OCI-M1 (cell line): ENCODE measurements around the gene BMX.

Experiments used
- DNase-seq: peaks from one replicate; lab custom pipeline; 2025; lab: John Stamatoyannopoulos, UW

BMX gene

DNA sequence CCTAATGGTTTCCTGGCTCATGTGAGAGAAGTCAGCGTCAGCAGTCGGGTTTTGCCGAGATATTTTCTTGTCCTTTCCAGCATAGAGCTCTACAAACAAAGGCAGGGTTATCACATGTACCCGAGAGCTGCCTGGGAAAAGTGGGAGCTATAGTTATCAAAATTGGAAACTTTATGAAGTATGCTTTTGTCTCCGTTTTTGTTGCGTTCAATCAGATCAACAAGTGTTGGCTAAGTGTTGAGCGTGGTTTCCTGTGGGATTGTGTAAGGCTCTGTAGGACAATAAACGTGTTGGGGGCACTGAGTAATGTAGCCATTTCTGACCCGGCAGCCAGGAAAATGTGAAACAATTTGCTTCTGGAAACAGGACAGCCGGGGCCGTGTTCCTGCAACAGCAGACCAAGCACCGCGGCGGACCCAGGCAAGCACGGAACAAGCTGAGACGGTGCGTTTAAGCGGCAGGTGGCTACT lies at the start of gene BMX:
TSS of gene BMX (plus strand) at position 311 of the 470 bp plus-strand sequence. CDS start 7,547 bp downstream, outside the sequence.
- DNase-seq, result no peak

DNA sequence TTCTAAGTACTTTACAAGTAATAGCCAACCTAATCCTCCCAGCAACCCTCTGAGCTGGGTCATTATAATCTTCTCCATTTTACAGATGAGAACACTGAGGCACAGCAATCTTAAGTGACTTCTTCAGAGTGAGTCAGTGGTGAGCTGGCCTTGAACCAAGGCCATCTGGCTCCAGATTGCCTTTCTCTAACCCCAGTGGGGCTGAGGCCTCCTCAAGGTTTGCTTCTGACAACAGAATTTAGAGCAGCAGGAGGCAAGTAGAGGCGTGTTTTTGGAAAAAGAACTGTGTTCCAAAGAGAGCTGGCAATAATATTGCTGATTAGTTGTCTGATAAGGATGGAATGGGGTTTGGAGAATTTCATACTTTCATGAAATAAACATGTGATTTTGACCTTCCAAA lies 48.7 kb upstream of the BMX start:
- DNase-seq, result no peak

DNA sequence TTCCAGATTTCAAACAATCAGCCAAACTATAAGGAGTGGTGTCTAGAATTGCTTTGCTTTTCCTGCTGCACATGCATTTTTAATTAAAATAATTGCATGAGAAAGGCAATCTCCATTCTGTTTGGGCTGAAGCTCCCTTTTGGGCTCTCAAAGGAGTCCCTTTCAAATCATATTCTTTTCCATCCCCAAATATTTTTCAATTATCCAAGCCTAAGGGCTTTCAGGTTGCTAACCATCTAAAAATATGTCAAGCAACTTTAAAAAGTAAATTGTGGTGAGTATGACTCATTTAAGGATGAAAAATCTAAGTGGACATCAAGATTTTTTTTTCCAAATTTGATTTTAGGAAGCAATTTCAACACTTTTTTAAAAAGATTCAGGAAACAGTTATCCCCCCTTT lies 35.9 kb upstream of the BMX start:
- DNase-seq, result no peak

DNA sequence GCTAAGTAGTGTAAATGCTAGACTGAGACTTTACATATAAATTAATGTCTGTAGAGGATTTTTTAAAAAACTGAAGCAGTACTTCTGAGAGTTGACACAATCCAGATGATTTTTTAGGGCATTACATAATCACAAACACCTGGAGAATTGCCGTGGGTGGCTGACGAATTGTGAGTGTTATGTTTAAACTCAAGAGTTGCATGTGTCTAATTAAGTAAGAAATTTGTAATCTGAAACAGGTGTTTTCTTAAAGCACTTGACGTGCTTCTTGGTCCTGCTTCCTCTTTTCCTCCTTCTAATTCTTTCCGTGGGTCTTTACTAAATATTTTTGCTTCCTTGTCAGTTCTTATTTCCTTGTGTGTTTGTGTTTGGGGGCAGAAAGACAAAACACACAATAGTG lies 35.3 kb upstream of the BMX start:
- no peak for DNase-seq

DNA sequence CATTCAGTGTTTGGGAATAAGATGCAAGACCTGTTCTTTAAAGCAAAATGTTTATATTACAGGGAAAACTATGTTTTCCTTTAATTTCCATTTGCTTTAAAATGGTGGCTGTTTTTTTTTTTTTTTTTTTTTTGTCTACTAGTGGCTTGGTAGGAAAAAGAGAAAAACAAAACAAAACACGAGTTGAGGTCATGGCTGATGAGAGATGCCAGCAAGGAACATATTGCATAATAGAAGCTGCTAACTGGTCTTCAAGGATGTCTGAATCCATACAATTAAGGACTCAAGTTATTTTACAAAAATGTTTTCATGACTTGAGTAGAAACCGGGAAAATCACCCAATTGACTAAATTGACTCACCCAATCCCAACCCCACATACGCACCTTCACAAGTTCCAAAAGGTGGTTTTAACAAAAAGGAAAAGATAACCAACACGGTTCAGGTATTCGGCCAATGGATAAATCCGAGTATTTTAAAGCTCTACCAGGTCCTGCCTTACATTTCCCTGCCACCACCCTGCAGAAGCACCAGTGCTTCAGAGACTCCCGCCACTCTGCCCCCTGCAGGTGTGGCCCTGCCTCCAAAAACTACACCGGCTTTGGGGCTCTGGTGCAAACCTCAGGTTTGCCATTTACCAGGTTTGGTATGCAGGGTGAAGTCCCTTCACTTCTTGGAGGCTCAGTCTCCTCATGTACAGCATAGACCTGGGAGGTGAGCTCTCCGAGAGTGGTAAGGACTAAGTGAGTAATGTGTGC lies 34.5 kb upstream of the BMX start:
- DNase-seq, result no peak

DNA sequence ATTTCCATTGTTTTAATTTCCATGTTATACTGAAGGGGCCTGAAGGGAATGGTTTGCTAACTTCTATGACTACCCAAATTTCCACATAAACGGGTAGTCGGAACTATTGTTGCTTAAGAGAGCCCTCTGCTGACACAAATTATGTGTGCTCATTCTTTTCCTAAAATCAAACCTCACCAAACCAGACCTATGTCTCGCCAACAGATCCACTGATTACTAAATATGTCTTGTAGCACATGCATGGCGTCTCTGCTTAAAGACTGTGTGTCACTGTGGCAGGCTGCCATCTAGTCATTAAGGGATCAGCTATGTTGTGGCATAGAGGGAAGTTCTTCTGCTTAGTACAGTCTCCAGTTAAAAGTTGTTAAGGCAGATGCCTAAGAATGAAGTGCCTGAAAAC lies 32.6 kb upstream of the BMX start:
- peak; percentile 66 for DNase-seq

DNA sequence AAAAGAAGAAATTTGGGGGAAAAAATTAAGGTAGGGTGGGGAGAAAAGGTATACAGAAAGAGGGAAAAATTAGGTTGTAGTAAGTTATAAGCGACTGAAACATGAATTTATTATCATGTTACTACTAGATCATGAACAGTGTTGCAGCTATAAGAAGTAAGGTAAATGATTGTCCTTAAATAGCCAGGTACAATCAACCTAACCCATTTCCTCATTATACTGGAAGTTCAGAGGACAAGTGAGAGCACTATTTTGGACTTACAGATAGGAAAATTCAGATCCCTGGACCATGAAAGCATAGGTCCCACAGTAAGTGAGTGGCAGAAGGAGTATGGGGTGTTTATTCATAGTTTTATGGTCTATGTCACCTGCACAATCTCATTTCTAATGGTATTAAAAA lies 31.0 kb upstream of the BMX start:
- DNase-seq, result no peak

DNA sequence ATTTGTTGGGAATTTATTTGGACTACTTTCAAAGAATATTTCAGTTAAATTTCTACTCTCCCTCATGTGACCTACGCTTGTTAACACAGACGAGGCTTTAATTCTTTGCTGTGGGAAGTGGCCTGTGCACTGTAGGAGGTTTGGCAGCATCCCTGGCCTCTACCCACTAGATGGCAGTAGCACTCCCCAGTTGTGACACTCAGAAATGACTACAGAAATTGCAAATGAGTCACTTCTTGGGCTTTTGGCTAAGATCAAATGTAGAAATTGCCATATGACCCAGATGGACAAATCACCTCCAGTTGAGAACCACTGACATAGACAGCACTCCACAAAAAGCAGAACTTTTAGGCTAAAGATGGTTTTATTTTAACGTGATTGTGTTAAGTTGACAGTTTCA lies 29.6 kb upstream of the BMX start:
- DNase-seq, result peak; percentile 84

DNA sequence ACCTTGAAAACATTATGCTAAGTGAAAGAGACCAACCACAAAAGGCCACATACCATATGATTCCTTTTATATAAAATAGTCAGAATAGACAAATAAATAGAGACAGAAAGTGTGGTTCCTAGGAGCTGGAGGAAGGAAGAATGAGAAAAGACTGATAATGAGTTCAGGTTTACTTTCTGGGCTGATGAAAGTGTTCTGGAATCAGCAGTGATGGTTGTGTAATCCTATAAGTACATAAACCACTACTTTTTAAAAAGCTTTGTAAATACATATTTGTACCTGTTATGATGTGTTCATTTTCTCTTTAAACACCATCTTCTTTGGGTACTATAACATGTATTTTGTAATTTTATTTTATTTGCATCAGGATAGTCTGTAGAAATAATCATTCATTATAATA lies 28.1 kb upstream of the BMX start:
- peak; percentile 1 for DNase-seq

DNA sequence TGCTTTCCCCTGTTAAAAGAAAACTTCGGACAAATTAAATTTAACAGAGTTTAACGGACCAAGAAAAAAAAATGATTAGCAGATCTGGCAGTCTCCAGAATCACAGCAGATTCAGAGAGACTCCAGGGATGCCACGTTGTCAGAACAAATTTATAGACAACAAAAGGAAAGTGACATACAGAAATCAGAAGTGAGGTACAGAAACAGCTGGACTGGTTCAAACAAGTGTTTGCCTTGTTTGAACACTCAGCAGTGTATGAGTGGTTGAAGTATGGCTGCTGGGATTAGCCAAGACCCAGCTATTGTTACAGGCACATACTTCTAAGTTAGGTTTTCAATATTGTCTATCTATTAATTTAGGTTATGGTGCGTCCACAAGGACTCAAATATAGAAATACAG lies 26.6 kb upstream of the BMX start:
- no peak for DNase-seq

DNA sequence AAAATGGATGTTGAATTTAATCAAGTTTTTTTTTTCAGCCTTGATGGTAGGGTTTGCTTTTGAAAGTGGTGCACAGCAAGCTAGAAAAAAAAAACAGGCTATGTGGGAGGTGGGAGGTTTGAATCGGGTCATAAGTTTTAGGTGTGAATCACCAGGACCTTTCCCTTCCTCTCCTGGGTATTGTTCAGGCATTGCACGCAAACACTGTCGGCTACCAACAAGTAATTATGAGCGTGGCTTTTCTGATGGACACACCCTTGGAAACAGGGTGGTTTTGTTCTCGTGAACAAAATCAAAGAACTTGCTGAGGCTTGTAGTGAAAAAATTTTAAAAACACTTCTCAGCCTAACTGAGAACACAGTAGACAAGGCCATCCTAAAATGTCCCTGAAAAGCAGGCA lies 25.6 kb upstream of the BMX start:
- DNase-seq, result no peak

DNA sequence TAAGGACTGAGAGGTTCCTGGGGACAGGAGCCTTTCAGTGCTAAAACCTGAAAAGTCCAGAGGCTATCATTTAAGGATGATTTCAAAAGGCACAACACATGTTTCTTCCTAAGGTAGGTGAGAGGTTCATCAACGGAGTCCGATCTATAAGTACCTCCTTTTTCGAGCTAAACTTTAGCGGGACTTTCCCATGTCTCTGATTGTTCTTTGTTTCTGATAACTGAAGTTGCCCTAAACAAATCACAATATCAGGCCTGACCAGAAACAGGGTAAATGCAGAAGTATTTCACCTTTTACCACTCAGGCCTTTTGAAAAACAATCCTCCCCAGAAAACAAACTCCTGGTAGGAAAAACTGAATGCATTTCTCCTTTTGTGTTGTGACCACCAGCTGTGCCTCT lies 25.1 kb upstream of the BMX start:
- DNase-seq, result no peak

DNA sequence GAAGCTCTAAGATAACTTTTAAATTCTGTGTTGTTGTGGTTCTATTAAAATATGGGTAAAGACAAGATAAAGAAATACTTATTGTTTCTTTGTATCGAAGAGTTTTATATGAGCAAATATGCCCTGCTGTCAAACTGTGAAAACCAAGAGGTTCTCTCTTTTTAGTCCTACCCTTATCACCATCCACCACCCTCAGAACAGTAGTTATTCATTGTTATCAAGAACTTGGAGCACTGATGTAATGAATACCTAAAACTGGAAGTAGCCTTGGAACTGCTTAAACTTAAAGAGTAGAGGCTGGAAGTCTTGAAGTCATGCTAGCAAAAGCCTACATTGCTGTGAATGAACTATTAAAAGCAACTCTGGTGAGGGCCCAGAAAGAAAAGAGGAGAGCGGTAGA lies 16.7 kb upstream of the BMX start:
- peak; percentile 59 for DNase-seq

DNA sequence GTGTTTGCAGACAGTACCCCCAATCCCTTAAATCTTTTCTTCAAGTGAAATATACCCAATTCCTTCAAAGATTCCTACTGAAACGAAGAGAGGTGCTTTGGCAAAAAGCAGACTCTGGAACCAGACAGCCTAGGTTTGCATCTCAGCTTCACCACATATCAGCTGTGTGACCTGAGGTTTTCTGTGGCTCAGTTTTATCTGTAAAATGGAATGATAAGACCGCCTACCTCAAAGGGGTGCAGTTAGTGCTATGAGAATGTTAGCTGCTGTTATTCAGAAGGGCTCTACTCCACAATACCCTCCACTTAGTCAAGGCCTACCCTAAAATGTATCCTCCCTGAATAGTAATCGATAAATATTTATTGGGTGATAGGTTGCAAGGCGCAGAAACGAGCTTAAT lies 8.1 kb upstream of the BMX start:
- peak; percentile 34 for DNase-seq

DNA sequence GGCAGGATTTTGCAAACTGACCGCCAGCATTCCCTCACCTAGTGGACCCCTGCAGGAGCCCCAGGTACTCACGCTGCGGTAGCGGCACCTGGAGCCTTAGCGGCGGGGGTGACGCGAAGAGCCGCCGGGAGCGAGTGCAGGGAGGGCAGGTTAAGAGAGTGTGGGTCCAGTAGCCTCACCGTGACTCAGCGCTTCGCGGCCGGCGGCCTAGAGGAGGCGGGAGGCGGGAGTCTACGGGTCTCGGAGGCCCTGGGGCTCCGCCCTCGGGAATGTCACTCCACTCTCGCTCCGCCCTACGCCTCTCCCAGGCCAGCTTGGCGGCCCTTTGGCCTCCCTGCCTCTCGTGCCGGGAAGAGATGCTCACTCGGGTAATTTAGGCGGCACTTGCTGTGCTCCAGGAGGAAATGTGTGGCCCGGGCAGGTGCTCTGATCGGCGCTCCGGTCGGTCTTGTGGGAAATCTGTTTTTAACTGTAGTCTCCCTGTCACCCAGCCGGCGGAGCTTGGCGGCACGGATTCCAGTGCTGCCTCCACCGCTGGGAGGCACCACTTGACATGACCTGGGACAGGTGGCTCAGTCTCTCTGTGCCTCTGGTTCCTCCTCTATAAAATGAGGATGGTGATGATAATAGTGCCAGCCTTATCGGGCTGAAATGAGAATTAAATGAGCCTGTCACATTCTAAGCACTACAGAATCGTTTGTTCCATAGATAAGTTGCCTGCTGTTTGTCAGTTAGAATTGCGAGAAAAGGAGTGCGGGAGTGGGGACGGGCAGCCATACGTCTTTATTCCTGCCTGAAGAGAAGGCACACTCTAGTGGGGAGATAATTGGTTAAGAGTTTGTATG lies 7.3 kb upstream of the BMX start, which contains the start of gene PIR:
TSS of gene PIR (minus strand) at position 216 of the 845 bp plus-strand sequence. CDS start 2,076 bp downstream, outside the sequence.
- peak; percentile 92 for DNase-seq

DNA sequence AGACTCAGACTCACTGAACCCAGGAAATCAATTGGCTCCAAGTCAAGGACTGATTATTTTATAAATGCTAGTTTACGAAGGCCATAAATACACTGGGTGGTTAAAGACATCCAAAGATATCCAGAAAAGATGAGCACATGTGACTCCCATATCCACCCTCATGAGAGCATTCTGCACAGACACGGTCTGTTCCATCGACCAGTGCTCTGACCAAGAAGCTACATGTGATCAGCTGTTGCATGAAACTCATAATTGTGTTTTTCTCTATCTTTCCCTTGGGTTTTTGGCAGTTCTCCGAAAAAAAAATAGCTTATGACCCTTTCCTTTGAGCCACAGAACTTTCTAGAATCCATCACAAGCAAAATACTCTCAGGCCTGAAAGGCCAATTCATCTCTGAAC lies 4.8 kb upstream of the BMX start:
- no peak for DNase-seq

DNA sequence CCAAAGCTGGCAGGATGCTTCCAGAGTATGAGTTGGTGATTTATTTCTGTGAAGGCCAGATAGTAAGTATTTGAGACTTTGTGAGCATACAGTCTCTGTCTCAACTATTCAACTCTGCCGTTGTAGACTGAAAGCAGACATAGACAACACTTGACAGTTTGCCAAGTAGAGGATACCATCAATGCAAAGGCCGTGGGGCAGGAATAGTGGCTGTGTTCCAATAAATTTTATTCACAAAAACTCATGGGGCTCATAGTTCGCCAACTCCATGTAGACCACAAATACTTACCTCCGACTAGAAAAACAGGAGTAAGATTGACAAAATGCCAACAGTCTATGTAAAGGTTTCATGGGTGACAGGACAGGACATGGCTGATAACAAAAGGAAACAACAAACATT lies 3.8 kb upstream of the BMX start:
- DNase-seq, result no peak

DNA sequence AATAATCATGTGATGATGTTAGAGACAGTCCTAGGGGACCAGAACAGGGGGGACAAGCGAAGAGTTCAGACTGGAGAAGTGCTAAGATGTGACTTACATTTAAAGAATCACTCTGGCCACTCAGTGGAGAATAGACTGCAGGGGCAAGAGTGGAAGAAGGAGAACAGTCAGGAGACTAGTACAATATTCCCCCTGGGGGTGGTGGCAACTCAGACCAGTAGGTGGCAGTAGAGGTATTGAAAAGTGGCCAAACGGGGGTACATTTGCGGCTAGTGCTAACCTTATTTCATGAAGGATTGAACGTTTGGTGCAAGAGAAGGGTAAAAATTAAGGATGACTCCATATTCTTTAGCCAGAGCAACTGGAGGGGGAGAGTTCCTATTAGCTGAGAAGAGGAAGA lies 2.7 kb upstream of the BMX start:
- peak; percentile 85 for DNase-seq

DNA sequence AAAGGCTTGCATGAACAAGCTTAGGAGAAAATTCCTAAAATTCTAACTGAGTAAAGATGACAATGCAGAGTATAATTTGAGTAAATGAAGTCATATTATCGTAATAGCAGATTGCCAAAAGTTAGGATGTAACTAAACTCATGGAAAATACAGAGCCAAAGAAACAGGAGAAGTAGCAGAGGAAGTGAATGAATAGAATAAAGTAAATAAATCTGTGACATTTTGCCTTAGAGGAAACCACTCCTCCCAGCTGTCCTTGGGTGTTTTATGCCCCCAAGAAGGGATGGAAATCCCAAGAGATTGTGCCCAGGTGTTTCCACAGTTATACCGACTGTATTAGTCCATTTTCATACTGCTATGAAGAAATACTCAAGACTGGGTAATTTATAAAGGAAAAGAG lies 1.9 kb upstream of the BMX start:
- no peak for DNase-seq

DNA sequence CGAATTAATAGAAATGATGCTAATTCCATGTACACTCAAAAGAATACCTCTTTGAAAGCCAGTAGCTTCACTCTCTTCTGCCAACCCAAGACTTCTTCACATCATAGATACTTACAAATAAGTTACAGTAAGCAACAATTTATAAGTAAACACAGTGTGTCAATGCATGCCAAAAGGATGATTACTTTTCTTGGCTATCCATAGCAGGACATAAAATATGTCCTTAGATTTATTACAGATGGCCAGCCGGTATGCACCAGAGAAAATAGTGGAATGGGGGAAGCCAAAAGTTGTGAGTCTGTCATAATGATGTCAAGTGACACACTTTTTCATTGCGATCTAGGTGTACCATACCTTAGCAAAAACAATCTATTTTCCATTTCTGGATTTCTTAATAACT lies 631 bp upstream of the BMX start:
- DNase-seq, result no peak

DNA sequence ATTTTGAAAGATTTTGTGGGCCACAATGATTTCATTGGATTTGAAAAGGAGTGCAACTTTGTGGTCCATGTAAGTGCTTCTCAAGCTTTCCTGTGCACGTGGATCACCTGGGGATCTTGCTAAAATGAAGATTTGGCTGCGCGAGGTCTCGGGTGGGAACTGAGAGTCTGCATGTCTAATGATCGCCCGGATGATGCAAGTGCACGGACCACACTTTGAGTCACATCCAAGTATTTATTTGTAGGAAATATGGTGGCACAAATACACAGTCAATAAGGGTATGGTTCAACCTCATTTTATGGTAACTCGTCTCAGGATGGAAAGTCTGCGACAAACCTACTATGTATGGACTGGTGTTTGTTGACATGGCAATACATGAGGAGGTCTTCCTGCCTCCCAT lies 899 bp downstream of the BMX start:
- no peak for DNase-seq

DNA sequence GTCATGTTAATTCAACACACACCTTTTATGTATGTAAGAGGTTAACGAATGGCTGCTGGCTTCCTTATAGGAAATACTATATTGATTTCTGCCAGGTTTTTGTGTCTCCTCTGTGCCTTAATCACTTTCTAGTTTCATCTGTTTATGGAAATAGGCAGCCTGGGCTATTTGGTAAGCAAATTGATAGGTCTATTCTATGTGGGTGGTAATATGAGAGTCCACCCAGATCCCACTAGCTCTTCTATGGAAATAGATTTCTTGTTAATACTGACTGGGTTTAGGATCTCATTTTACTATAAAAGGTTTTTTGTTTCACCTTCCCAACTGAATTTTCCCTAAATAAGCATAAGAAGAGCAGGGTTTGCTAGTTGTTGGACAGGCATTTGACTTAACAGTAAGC lies 4.1 kb downstream of the BMX start:
- DNase-seq, result peak; percentile 51

DNA sequence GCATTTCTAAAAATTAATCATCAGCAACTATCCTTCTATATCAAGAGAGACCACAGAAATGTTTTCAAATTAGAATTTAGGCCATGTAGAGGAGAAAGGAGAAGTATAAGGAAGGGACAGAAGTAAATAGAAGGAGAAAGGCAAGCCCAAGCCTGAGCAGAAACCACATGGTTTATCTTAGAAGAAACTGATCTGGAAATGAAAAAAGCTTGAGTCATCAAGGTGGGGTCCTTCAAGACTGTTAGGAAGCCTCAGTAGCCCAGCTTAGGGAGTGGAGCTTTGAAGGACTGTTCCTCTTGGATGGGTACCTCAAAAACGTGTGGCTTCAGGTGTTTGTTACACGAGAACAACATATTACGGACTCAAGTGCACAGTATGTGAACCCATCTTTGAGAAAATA lies 4.5 kb downstream of the BMX start:
- peak; percentile 69 for DNase-seq
